ENCODE measurements around the gene ANKLE1.

Gene ANKLE1

GRCh38 chr19:17331045-17331558, 49.4 kb downstream of the ANKLE1 start:
- DNase-seq (ENCODE audit: low read depth in 1 of 2, low spot score in 1 of 2), result no peak
- H3K27ac ChIP-seq (replicated peaks), result no peak overlapping the region
- TF ChIP-seq SPI1 (IDR thresholded peaks at IDR 0.05; ENCODE audit: borderline replicate concordance, low read depth), result no peak
- TF ChIP-seq CTCF (IDR thresholded peaks at IDR 0.05; ENCODE audit: insufficient read depth, low read length), result no peak
- TF ChIP-seq GABPA (IDR thresholded peaks at IDR 0.05; ENCODE audit: low read depth), result no peak
- no peak for TF ChIP-seq POLR2AphosphoS5 (IDR thresholded peaks at IDR 0.05; ENCODE audit: low read depth)
- peaks cover 27% of the 10 kb centered on the region for H3K27me3 ChIP-seq (ENCODE audit: insufficient read depth, poor library complexity, severe bottlenecking)
- H3K4me3 ChIP-seq (replicated peaks; ENCODE audit: insufficient read depth, low read length), result no peak overlapping the region

- no peak overlapping the region for H3K4me3 ChIP-seq (replicated peaks; ENCODE audit: insufficient read depth, low read length)
- H3K27ac ChIP-seq (replicated peaks), result no peak overlapping the region
- peaks cover 27% of the 10 kb centered on the region for H3K27me3 ChIP-seq (ENCODE audit: insufficient read depth, poor library complexity, severe bottlenecking)
- TF ChIP-seq SPI1 (IDR thresholded peaks at IDR 0.05; ENCODE audit: borderline replicate concordance, low read depth), result no peak
- TF ChIP-seq REST (IDR thresholded peaks at IDR 0.05; ENCODE audit: insufficient replicate concordance, low read depth), result peak; percentile 81
- no peak for TF ChIP-seq CTCF (IDR thresholded peaks at IDR 0.05; ENCODE audit: insufficient read depth, low read length)
- no peak for DNase-seq (ENCODE audit: low read depth in 1 of 2, low spot score in 1 of 2)
Measured at GRCh38 chr19:17332360-17332676, 50.6 kb downstream of the ANKLE1 start.

- Histone ChIP-seq H3K4me3 (replicated peaks; ENCODE audit: insufficient read depth, low read length) (no peak overlapping the region), H3K27me3 (ENCODE audit: insufficient read depth, poor library complexity, severe bottlenecking) (peaks cover 27% of the 10 kb centered on the region), H3K27ac (replicated peaks) (no peak overlapping the region)
- peak in 1 of 2 experiments; percentile 31 for DNase-seq (ENCODE audit: low read depth in 1 of 2, low spot score in 1 of 2)
- TF ChIP-seq REST (IDR thresholded peaks at IDR 0.05; ENCODE audit: insufficient replicate concordance, low read depth), result no peak
- TF ChIP-seq CTCF (IDR thresholded peaks at IDR 0.05; ENCODE audit: insufficient read depth, low read length), result no peak
- TF ChIP-seq SPI1 (IDR thresholded peaks at IDR 0.05; ENCODE audit: borderline replicate concordance, low read depth), result no peak
- TF ChIP-seq GABPA (IDR thresholded peaks at IDR 0.05; ENCODE audit: low read depth), result no peak
- TF ChIP-seq POLR2AphosphoS5 (IDR thresholded peaks at IDR 0.05; ENCODE audit: low read depth), result no peak
Measured at GRCh38 chr19:17332677-17333581, 51.2 kb downstream of the ANKLE1 start.
